Stimulated activated CD4-positive, alpha-beta T cell treated with anti-CD3 and anti-CD28 coated beads, Interleukin-1b, Interleukin-23, amount 100 ng/mL, for 4 hours (primary cell): ENCODE data around the gene SAP30BP.
"Not testable (repeated sequence)": the region's sequence is repeated elsewhere in the genome, so short reads cannot be mapped to it uniquely, and the experiment has no call there.

ENCODE experiments used
- DNase-seq, 2 donors: peaks; one replicate each; pipeline ENCODE4 v3.0.0-alpha.2; 2020; ENCODE audit warnings: low read depth in 2 of 2

The SAP30BP gene

DNA sequence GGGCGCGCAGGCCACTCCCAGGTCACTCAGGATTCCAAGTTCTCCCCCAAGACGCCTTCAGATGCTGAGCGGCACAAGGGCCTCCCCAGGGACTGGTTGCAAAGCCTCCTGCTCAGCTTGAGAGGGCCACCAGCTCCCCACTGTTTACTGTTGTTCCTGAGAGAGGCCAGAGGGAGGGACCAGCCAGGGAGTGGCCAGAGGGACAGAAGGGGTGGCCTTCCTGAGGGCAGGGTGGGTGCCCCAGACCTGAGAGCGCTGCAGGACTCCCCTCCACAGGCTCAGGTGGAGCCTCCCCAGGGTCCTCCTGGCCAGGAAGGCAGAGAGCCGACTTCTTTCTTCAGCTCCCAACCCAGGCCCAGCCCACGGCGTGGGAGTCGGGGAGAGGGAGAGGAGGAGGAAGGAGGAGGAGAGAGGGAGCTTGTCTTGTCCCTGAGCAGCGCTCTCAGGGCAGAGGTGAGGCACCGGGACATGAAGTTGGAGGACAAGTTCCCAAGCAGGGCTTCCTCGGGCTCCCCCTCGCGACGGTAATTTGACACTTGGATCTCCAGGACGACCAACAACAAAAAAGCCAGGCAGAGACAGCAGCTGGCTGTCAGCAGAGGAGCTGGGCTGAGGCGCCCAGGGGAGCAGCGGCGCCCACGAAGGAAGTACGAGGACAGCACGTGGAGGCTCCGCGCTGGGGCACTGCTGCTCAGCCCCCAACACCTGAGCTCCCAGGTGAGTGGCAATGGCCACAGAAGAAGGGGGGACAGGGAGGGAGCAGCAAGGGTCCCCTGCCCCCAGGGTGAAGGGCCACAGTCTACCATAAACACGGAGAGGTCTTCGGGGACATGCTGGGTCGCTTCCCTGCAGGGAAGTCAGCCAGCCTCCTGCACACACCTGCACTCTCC lies 33.4 kb upstream of the SAP30BP start:
- peak; percentile 31 to 46 for DNase-seq

- no peak for DNase-seq
Observed at GRCh38 chr17:75634376-75634740, 32.8 kb upstream of the SAP30BP start.

GRCh38 chr17:75634754-75635609 lies 32.2 kb upstream of the SAP30BP start:
- no peak for DNase-seq

DNA sequence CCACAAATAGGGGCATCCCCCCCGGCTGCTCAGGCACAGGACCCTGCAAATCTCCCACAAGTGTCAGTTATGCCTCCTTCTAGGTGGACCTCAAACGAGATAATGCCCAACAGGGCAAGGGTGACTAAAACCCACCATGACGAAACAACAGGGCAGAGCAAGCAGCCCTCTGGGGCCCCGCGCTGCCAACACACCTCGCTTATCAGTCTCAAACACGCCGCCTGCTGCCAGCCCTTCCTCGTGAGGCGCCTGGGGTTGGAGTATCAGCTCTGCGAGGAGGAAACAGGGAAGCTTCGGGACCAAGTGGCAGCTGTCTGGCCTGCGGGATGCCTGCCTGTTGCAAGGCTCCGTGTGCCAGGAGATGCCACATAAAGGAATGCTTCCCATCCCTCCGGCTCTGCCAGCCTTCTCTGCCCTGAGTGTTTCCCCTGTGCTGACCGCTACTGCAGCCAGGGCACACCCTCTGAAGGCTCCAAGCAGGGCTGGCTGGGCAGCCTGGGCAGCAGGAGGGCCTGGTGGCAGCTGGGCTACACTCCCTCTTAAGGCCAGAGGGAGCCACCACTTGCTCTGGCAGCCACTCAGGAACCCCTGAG lies 31.4 kb upstream of the SAP30BP start:
- DNase-seq = no peak

- DNase-seq = no peak
Observed at GRCh38 chr17:75636381-75637142, 30.6 kb upstream of the SAP30BP start.

- DNase-seq = no peak
Observed at GRCh38 chr17:75637143-75637538, 30.0 kb upstream of the SAP30BP start.

- DNase-seq = no peak
Observed at GRCh38 chr17:75637551-75637950, 29.6 kb upstream of the SAP30BP start.

- DNase-seq = not testable (repeated sequence)
Observed at GRCh38 chr17:75638039-75638438, 29.1 kb upstream of the SAP30BP start.

DNA sequence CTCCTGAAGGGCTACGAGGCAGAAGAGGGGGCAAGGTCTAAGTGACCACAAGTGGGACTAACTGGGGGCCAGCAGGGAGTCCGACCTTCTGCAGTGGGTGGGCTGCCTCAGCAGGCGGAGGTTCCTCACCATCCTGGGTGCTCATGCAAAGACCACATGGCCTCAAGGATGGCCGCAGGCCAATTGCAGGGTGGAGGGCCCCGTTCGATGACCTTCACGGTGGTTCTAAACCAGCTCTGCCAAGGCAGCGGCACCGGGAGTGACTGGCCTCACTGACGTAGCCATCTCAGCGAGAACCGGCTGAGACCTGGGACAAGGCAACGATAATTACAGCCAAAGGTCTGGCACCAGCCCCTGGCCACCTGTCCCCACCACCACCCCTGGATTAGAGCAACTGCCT lies 28.2 kb upstream of the SAP30BP start:
- no peak for DNase-seq

DNA sequence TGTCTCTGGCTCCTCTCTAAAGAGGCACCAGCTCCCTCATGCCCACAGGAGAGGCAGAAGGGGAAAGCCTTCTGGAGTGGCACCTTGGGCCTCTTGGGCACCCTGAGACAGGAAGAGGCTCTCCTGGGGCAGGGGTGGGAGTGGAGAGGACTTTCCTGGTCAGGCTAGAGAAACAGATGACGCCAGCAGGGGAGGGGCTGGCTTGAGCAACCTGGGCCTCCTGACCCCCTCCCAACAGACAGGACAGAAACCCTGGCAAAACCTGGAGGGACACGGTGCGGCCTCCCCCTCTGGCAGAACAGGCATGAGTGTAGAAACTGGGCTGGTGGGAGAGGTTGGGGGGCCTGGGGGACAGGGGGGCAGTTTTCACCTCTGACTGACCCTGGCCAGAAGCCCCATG lies 27.8 kb upstream of the SAP30BP start:
- DNase-seq = no peak

DNA sequence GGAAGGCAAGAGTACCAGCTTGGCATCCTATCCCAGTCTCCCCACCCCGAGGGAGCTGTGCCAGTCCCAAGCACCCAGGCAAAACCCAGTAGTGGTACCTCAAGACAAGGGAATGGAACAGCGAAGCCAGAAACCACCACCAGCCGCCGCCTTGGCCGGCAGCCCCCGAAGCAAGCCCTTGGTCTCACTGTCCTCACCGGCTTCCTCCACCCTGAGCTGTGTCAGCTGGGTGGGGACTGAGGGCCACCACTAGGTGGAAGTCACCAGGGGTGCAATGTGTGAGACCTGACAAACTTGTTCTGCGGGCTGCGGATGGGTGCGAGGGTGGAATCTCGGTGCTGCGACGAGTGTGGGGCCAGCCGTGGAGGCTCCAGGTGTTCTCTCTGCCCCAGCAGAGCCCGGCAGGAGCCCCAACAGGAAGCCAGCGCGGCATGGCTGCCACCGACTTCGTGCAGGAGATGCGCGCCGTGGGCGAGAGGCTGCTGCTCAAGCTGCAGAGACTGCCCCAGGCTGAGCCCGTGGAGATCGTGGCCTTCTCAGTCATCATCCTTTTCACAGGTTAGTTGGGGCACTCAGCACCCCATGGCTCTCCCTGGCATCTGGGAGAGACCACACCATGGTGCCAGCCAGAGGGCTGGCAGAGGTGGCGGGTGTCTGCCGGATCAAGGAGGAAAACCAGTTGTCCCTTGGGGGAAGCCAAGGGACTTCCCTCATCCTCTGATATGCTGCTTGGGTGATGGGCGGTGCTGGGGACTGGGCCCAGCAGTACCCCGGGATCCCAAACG lies 27.2 kb upstream of the SAP30BP start:
- no peak for DNase-seq

- DNase-seq = no peak
Observed at GRCh38 chr17:75640556-75641119, 26.5 kb upstream of the SAP30BP start.

GRCh38 chr17:75641343-75641742 lies 25.8 kb upstream of the SAP30BP start:
- DNase-seq = no peak

- no peak for DNase-seq
Observed at GRCh38 chr17:75642182-75642783, 24.9 kb upstream of the SAP30BP start.

GRCh38 chr17:75642784-75643642 lies 24.1 kb upstream of the SAP30BP start:
- no peak for DNase-seq

DNA sequence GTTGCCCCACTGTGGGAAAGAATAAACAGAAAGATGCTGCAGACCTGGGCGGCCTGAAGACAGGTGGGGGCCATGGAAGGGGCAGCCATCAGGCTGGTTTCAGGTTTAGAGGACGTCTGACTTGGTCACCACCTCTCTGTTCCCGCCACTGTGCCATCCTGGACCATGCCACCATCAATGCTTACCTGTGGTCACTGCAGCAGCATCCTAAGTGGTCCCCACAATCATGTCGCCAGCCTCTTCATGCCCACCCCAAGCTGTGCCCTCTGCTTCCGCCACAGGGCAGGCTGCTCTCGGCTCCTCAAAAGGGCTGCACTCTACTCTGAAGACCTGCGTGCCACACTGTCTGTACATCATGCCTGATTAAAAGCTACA lies 23.5 kb upstream of the SAP30BP start:
- DNase-seq = no peak

DNA sequence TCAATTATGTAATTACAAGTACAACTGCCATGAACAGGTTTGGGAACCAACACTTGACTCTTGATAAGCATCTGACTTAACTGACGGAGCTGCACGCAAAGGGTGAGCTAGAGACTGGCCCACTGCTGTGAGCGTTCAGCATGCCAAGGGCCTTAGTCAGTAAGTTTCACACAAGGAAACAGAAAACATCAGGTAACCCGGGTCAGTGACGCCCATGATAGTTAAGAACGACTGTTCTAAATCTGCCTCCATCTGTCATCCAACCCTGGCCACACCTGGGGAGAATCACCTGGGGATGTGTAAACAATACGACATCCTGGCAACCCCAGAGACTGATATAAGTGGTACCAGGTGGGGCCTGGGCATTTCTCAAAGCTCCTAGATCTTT lies 21.6 kb upstream of the SAP30BP start:
- DNase-seq = no peak

- DNase-seq = no peak
Observed at GRCh38 chr17:75645889-75646637, 21.1 kb upstream of the SAP30BP start.

DNA sequence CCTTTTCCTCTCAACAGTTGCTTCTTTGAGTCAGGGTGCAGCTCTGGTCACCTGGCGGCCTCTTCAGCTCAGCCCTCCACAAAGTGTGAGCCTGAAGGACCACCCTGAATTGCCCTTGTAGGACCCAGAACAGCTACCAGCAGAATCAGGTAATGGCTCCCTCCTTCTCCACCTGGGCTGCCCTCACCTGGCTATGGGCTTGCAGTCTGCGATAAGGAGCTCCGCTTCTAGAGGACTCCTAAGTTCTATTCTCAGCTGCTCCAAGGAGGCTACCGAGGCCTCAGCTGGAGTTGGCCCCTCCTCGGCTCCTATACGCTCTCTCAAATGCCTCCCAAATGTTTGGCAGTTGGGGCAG lies 20.5 kb upstream of the SAP30BP start:
- no peak for DNase-seq
